Urothelium cell line (cell line): ENCODE data around the gene COMMD9.

Source experiments
- DNase-seq: peaks from one replicate; pipeline ENCODE4 v3.0.0; 2011; ENCODE audit warnings: low spot score, mixed read lengths
- FAIRE-seq: peaks from 2 replicates; lab custom pipeline; 2011; peaks lifted over from hg19 to GRCh38; lab: Jason Lieb, UNC

Gene COMMD9

DNA sequence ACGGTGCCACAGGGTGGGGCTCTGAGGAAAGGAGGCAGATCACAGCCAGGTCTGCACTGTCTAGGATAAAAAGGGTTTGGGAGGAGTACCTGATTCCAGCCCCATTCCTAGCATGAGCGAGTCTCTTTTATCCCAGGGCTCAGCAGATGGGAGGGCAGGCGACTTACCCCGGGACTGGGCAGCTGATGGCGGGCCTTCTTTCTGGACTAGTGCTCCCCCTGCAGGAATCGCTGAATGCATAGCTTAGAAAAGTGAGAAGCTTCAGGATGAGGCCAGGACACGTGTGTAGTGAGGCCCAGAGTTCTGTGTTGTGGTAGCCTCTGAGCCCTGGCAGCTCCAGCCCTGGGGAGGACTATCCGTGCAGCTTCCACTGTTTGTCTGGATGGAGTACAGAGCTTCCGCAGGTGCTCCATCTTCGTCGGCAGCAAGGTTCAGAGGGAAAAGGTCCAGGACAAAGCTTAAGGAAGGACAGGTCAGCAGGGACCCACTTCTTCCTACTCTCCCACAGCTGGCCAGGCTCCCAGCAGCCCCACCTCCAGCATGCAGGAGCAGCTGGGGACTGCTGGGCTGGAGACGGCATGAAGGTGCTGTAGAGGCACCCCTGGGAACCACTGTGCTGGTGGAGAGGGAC is 30.4 kb downstream of the COMMD9 start:
- DNase-seq, result peak; percentile 77
- FAIRE-seq, result no peak

DNA sequence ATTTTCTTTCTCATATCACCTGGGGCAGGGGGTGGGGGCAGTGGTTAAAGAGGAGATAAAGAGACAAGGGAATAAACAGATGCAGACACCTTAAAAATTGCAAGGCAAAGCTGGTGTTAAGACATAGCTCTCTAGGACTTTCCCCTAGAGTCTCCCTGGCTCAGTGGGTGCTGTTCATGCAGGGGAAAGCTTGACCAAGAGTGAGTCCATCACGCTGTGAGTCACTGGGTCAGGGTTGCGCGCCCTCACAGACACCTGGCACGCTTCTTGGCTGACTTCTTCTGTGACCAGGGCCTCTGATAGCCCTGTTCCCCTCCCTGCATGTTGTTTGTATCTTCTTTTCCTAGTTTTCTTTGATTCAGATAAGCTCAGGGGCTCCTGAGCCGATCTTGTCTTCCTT is 31.9 kb downstream of the COMMD9 start:
- FAIRE-seq, result no peak
- DNase-seq, result no peak

DNA sequence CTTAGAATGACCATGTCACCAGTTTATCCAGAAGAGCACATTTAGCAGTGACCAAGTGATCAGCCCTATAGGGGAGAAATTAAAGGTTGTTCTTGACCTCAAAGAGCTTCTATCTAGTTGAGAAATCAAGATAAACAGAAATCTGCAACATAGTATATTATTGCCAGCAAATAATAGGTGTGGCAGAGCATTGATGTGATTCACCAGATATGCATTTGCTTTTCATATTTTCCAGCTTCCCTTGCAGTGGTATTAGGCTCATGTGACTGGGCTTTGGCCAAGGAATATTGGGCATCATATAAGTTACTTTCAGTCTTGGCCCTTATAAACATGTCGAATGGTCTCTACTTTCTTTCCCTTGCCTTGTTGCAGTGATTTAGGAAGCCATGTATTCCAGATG is 34.5 kb downstream of the COMMD9 start:
- DNase-seq (no peak), FAIRE-seq (no peak)

DNA sequence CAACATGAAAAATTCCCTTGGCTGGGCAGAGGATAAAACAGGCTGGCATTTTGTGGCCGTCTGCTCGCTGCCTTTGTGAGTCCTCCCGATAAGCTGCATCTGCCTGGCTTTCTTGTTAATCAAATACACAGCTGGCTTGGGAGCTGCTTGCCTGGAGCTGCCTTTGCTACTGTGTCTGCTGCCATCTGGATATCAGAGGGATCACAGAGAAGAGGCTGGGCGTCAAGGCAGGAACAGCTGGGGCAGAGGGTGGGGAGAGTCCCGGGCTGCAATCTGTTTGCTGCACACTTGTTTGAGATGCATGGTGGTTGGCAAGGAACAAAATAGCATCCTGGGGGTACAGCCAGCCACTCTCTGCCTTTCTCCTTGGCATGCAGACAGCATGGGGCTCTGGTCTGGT is 36.0 kb downstream of the COMMD9 start:
- FAIRE-seq (no peak), DNase-seq (no peak)

DNA sequence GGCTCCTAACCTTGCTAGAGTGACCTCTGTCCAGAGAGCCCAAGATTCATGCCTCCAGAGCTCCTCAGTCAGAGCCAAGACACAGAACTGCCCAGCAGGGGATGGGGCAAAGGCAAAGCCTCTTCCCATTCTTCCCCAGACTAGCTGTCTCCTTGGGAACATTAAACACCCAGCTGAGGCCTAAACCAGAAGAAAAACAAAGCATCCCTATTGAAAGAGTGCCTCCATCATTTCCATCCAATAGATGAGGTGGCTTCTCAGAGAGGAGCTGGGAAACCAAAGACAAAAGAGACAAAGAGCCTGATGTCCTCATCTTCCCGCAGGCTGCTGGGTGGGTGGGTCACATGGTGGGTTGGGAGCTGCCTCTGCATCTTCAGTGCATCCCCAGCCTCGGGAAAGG is 37.4 kb downstream of the COMMD9 start:
- DNase-seq (no peak), FAIRE-seq (no peak)

DNA sequence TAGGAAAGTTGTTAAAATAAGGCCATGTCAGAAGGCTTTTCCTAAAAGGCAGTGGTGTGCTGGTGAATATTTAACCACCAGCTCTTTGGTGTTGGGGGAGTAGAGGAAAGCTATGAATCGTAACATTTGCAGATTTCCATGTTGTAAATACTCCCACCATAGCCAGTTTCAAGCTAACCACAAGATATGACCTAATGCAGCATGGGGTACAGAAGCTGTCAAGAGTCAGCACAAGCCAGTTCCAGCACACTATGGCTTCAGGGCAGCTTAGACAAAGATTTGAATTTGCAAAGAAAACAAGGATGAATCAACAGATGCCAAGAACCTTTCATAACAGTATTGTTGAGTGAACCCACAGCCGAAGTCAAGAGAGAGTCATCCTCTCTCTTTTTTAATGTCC is 40.0 kb downstream of the COMMD9 start:
- DNase-seq, result no peak
- no peak for FAIRE-seq

DNA sequence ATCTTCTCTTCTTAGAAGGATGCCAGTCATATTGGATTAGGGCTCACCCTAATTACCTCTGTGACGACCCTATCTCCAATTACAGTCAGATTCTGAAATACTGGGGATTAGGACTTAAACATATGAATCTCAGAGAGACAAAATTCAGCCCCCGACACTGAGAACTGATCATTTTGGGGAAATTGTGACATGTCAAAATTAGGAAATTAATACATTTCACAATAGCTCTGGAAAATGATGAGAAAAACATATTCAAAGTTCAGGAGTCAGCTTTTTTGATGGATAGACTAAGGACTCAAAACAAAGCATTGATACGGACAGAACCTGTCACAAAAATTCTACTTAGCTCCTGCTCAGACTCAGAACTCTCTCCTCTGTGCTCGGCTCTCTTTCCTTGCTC is 40.8 kb downstream of the COMMD9 start:
- no peak for FAIRE-seq
- DNase-seq, result no peak

DNA sequence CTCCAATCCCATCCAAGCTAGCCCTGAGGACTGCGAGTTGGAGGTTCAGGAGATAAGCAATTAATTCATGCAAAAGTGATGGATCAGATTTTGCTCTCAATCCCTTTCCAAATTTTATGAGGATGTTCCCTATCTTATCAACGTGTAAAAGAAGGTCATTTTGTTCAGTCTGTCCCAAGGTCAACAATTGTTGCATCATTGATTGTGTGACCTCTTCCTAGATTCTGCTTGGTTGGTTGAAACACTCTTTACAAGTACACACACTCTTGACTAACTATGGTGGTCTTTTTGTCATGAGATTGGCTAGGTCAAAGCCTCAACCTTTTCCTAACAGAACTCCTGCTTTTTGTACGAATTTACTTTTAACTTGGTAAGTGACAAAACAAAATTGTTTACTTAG is 41.7 kb downstream of the COMMD9 start:
- FAIRE-seq (no peak), DNase-seq (no peak)

DNA sequence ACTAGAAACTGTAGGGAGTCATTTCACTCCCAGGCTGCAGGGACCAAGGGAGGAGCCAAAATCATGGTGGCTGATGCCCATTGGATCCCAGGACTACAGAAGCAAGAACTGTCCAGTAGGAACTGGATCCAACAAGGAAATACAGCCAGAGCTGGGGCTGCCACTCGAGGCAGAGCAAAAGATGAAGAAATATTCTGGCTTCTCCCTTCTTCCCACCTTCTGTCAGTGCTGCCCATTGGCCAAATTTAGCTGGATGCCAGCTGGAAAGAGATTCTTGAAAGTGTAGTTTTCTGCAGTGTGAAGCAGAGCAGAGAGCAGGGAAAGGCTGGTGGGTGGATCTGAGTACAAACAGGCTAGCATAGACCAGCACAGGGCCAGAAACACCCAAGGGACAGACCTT is 45.6 kb downstream of the COMMD9 start:
- no peak for FAIRE-seq
- DNase-seq, result no peak

DNA sequence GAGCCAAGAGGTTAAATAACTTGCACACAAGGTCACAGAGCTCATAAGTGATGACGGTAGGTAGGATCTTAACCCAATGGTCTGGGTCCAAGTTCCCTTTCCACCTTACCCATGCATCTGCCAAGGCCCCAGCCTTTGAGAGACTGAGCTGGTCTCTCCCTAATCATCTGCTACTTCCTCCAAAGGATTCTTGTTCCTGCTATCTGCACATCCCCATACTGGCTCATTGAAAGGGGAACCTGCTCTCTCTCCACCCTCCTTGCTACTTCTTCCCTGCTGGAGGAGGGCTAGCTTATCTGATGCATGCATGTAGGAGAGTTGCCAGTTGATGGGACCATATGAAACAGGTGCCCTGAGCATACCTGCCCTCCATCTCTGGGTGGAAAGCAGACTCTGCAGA is 47.7 kb downstream of the COMMD9 start:
- DNase-seq (no peak), FAIRE-seq (no peak)

DNA sequence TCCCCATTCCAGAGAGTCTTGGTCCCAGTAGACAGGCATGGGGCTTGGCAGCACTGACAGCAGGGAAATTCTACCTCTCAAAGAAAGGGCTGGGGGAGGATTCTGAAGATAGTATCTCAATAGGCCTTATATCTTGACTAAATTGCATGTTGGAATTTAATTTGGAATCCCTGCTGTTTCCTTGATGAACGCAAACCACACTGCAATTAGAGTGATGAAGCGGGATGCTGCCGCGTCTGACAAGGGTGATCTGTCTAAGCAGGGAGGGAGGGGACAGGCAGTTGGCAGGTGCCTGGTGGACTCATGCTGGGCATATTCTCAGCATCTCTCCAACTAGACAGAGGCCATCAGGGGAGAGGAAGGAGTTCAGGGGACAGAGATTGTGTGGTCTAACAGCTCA is 48.4 kb downstream of the COMMD9 start:
- no peak for DNase-seq

DNA sequence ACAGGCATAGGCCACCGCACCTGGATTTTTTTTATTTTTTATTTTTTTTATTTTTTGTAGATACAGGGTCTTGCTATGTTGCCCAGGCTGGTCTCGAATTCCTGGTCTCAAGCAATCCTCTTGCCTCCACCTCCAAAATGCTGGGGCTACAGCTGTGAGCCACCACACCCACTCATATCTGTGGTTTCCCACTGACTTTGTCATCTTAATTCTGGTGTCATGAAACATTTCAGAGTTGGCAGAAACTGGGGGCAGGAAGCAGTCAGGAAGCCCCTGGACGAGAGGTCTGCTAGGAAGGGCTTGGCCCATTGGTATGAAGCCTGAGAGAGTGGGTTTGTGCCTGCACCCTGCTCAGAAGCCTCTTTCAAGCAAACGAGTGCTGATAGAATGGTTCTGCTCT is 49.1 kb downstream of the COMMD9 start:
- DNase-seq (no peak), FAIRE-seq (no peak)

More for the DNA sequence above, 48.4 kb downstream of the COMMD9 start:
- no peak for FAIRE-seq

DNA sequence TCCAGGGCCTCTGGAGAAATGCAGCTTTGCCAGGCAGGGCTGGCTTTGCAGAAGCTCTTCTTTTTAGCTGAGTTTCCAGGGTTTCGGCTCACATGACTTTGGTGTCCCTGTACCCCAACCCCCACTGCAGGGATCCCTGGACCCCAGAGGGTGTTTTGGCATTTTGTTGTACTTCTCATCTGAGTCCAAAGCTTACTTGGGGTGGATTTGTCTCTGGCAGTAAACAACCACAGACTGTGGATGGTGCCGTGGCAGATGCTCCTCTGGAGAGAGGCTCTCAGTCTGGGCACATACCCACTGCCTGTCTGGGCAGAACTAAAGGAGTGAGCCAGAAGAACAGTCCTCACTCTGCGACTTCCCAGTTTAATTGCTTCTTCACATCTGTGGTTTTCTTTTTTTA is 49.6 kb downstream of the COMMD9 start:
- FAIRE-seq, result no peak
- DNase-seq, result no peak

DNA sequence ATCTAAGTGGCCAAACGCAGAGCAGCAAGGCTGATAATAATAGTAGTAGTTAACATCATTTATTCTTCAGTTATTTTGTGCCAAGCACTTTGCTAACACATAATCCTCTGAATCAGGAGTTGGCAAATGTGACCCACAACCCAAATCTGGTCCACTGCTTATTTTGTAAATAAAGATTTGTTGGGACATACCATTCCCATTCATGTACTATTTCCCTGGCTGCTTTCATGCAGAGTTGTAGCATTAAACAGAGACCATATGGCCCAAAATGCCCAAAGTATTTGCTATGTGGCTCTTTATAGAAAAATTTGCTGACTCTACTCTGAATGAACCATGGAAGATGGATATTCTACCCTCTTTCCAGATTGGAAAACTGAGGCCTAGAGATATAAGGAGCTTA is 50.3 kb downstream of the COMMD9 start:
- FAIRE-seq, result no peak
- DNase-seq, result no peak

DNA sequence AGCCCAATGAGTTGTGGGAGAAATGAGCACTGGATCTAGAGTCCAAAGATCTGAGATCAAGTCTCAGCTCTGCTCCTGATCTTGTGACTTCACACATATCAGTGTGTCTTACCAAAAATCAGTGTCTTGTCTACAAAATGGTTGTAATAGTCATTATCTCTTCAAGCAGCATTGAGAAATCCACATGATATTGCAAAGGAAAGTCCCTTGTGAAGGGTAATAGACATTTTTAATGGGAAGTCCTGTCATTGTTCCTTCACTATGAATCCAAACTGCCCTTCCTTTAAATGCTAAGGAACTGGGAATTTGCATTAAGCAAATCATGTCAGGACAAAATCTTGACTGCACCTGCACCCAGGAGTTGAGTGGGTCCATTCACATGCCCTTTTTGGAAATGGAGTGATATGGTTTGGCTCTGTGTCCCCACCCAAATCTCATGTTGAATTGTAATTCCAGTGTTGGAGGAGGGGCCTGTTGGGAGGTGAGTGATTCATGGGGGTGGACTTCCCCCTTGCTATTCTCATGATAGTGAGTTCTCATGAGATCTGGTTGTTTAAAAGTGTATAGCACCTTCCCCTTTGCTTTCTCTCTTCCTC is 51.1 kb downstream of the COMMD9 start:
- FAIRE-seq (no peak), DNase-seq (no peak)

DNA sequence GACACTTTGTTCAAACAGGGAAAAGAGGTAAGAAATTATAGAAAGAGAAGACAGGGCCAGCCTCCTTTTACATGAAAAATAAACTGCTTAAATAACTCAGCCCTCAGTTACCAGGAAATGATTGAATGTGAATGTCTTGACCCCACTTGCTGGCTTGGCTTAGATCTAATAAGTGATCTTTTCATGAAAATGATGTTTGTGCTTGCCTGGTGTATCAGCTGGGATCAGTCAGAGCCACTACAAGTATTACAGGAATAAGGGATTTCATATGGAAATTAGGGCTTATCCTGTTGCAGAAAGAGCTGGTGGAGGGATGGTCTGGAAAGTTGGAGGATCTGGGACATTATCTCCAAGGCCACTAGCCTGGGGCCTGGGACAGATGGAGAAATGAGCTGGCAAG is 51.8 kb downstream of the COMMD9 start:
- DNase-seq, result no peak
- FAIRE-seq, result no peak

DNA sequence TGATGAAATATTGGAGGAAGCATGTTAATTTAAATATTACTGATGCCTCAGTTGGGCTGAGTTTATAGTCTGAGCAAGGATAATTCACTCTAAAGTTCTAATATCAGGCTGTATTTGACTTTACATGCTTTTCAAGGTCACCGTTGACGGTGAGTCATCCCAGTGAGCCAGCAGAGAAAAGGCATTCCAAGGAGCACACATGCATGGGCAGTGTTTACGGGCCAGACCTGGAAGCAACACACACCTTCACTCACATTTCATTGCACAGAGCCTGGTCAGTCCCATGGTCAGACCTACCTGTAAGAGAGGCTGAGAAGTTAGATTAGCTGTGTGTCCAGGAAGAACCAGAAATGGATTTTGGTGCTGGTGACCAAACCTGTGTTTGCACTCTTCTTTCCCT is 53.5 kb downstream of the COMMD9 start:
- DNase-seq, result peak; percentile 32

DNA sequence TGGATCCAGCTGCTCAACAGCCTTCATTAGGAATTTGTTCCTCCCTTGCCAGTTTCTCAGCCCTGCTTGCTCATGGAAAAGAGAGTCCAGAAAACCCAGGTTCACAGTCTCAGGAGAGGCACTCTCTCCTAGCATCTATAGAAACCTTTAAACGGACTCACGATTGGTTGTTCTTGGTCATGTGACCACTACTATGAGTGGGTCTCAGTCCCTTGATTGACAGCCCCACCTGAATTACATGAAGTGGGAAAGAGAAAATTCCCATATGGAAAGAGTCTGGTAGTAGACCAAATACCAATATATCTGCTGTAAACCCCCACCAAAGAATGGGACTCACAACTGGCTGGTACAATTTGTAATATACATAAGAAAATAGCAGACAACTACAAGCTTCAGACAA is 54.4 kb downstream of the COMMD9 start:
- FAIRE-seq, result no peak
- no peak for DNase-seq

More for the DNA sequence above, 53.5 kb downstream of the COMMD9 start:
- FAIRE-seq, result no peak

DNA sequence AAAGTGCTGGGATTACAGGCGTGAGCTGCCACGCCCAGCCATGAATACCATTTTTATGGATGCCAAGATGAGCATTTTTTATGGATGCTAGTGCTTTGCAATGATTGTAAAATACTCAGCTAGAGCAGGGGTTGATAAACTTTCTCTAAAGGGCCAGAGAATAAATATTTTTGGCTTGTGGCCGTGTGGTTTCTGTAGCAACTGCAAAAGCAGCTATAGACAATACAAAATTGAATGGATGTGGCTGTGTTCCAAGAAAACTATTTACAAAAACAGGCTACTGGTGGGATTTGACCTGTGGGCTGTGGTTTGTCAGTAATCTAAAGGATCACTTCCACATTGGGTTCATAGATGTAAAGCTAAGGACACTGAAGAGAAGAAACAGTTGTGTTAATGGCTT is 56.0 kb downstream of the COMMD9 start:
- DNase-seq (no peak), FAIRE-seq (no peak)

DNA sequence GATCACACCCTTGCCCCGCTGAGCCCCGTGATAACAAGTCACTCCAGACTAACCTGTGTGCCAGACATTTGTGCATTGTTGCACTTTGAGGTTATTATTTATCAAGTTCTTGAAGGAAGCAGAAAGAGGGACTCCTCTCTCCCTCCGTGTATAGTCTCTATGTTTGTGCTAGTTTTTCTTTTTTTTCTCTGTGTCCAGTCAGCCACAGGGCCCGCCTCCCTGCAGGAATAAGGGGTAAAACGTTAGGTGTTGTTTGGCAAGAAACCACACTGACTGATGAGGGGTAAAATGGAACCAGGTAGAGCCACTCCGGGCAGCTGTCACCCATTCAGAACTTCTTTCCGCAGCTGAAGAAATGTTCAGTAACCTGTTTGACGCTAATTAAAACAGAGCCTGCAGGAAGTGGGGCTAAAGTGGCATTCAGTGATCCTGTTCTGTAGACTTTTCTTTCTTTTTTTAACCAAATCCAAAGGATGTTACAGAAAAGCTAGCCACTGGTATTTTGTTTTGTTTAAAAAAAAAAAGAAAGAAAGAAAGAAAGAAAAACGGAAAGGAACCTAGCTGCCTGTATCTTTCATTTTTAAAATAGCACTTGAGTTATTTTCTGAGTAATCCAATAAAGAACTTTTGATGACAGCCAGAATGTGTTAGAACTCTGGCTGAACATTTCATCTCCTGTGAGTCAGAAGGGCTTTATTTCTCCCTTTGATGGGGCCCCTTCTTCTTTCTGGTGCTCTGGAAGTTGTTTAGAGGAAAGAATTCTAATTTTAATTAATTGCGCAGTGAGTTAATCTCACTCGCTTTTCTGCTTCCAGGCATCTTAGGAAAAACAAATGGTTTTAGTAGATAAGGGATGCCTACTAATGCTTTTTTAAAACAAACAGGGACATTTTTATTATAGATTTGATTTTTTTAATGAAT is 58.2 kb downstream of the COMMD9 start:
- FAIRE-seq (no peak), DNase-seq (peak; percentile 25)

DNA sequence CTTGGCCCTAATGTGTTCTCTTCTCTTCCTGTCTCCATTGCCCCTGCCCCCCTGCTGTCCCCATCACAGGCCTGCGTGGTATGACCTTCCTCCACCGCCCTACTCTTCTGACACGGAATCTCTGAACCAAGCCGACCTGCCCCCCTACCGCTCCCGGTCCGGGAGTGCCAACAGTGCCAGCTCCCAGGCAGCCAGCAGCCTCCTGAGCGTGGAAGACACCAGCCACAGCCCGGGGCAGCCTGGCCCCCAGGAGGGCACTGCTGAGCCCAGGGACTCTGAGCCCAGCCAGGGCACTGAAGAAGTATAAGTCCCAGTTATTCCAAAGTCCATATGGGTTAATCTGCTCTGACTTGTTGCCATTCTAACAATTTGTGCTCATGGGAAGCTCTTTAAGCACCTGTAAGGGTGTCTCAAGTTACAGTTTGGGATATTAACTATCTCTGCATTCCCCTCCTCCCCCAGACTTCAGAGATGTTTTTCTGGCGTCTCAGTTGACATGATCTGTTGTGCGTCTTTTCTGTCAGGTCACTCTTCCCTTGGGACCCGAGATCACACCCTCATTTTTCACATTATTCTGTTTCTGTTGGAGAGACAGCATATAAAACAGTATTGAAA is 60.0 kb downstream of the COMMD9 start:
- no peak for FAIRE-seq

DNA sequence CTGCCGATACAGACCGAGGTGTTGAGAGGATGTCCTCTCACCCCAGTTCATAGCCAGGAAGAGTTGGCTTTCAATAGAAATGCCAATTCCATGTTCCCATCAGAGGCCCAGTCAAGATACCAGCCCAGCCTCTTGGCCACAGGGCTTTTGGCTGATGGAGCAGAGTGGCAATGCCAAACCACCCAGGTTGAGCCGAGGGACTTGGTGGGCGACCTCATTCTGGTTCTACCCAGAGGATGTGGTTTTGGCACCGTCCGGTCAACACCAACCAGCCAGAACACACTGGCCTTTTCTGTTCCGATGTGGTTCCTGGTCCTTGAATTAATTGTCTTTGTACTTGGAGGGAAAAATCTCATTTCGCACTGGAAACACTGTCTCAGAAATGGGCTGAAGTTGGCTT is 60.5 kb downstream of the COMMD9 start:
- FAIRE-seq, result no peak
- DNase-seq, result no peak

More for the DNA sequence above, 60.0 kb downstream of the COMMD9 start:
- no peak for DNase-seq
